Natural killer cell (primary cell): Measurements from ENCODE around the gene RAB5IF. TPM values are rescaled to one million over a fixed set of nuclear protein-coding genes. Genes with fewer than 3 reads are reported as not detected.

Source experiments
- ATAC-seq, 3 donors: fragments of 150-1000 bp in 2 of 3; fragments of 200-7000 bp in 1 of 3; cut with Tn5 transposase; 1 replicate in 1 of 3; 2 replicates in 2 of 3; pipeline ENCODE4 v1.10.0; 2021; ENCODE audit warnings: mild to moderate bottlenecking in 2 of 3, moderate library complexity in 2 of 3
- DNase-seq, 2 donors: peaks; one replicate each; pipeline versions ENCODE4 v3.0.0 to v3.0.0-alpha.2; 2013 to 2021; ENCODE audit warnings: mixed read lengths in 1 of 2
- H3K27ac ChIP-seq: one replicate; pipeline ENCODE4 v1.5.1; 2013; ENCODE audit warnings: mild to moderate bottlenecking, low read length
- H3K27me3 ChIP-seq: one replicate; pipeline ENCODE4 v1.6.1; 2013; ENCODE audit warnings: low read length; ENCODE audit not compliant: control insufficient read depth, insufficient read depth
- H3K36me3 ChIP-seq: one replicate; pipeline ENCODE4 v1.6.1; 2013; ENCODE audit warnings: low read length; ENCODE audit not compliant: control insufficient read depth, insufficient read depth
- H3K4me1 ChIP-seq: one replicate; pipeline ENCODE4 v1.6.1; 2013; ENCODE audit warnings: low read length; ENCODE audit not compliant: control insufficient read depth, insufficient read depth
- H3K4me3 ChIP-seq: one replicate; pipeline ENCODE4 v1.5.1; 2013; ENCODE audit warnings: low read length
- H3K9me3 ChIP-seq: one replicate; pipeline ENCODE4 v1.6.1; 2013; ENCODE audit warnings: low read length; ENCODE audit not compliant: control insufficient read depth, insufficient read depth
- H3K27ac Mint-ChIP-seq, 2 donors: one replicate each; pipeline ENCODE4 v1.8.0; 2022; ENCODE audit warnings: mild to moderate bottlenecking in 2 of 2, mixed read lengths in 2 of 2, moderate library complexity in 1 of 2
- H3K27me3 Mint-ChIP-seq, 2 donors: one replicate each; pipeline ENCODE4 v1.8.0; 2022; ENCODE audit warnings: low read depth in 2 of 2, mixed read lengths in 2 of 2
- H3K36me3 Mint-ChIP-seq: one replicate; pipeline ENCODE4 v1.8.0; 2022; ENCODE audit warnings: mixed read lengths
- H3K4me1 Mint-ChIP-seq, 2 donors: one replicate each; pipeline ENCODE4 v1.8.0; 2022; ENCODE audit warnings: mixed read lengths in 2 of 2
- H3K4me3 Mint-ChIP-seq: one replicate; pipeline ENCODE4 v1.8.0; 2022; ENCODE audit warnings: mild to moderate bottlenecking, moderate library complexity, mixed read lengths
- H3K9me3 Mint-ChIP-seq, 2 donors: one replicate each; pipeline ENCODE4 v1.8.0; 2022; ENCODE audit warnings: mixed read lengths in 2 of 2
- WGBS: methylation state at CpG from one replicate; pipeline ENCODE4 v1.1.7; 2013; ENCODE audit warnings: missing lambda C conversion rate; ENCODE audit not compliant: insufficient coverage; 5-methylcytosine and 5-hydroxymethylcytosine counted together
- intact Hi-C: fragments of 100-400 bp; cut with micrococcal nuclease; formaldehyde crosslinking; loops from one replicate; pipeline ENCODE4 v1.14.2; 2022
- total RNA-seq, 4 donors: library from RNA; stranded (reverse); fragments of 120-200 nt in 1 of 4; gene quantifications; one replicate each; pipeline versions ENCODE4 v1.2.3 to v1.2.4, GENCODE V29; 2013 to 2022
- TF ChIP-seq, protein P1 (sequence below): fragments of 200-600 bp; IDR thresholded peaks from one replicate; pipeline ENCODE4 v1.8.0; 2022; ENCODE audit warnings: antibody characterized with exemption

Gene RAB5IF
- total RNA-seq, 3 donors from 2014 or later (not counting 1 experiment from before 2014, with no cell fraction given), result 158 to 265 (median 247) TPM

DNA sequence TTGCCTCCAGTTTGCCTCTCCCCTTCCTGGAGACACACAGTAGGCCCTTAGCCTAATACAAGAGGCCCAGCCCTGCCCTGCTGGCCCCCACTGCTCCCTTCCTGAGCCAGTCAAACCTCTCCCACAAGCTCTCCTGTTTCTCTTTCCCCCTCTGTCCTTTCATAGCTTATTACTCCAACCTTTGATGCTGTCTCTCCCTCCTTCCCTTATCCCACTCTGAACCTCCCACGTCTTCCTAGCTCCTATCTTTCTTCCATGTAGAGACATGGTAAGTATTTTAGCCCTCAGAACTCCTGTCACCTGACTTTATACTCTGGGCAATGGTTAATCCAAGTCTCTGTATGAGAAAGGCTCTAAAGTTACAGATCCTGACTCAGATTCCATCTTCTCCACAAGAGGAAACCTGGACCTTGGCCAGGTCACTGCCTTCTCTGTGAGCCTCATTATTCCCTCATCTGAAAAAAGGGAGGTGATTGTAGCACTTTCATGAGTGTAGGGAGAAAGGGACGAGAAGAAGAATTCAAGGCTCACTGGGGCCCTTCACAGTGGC lies 25.5 kb upstream of the RAB5IF start:
- TF ChIP-seq, protein P1, sequence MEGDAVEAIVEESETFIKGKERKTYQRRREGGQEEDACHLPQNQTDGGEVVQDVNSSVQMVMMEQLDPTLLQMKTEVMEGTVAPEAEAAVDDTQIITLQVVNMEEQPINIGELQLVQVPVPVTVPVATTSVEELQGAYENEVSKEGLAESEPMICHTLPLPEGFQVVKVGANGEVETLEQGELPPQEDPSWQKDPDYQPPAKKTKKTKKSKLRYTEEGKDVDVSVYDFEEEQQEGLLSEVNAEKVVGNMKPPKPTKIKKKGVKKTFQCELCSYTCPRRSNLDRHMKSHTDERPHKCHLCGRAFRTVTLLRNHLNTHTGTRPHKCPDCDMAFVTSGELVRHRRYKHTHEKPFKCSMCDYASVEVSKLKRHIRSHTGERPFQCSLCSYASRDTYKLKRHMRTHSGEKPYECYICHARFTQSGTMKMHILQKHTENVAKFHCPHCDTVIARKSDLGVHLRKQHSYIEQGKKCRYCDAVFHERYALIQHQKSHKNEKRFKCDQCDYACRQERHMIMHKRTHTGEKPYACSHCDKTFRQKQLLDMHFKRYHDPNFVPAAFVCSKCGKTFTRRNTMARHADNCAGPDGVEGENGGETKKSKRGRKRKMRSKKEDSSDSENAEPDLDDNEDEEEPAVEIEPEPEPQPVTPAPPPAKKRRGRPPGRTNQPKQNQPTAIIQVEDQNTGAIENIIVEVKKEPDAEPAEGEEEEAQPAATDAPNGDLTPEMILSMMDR, result no peak
- no peak for ATAC-seq
- Mint-ChIP-seq H3K9me3 (no peaks in the 10 kb centered on the region), H3K4me1 (peaks cover 8% of the 10 kb centered on the region in 2 donors), H3K27me3 (no peaks in the 10 kb centered on the region), H3K4me3 (peak overlapping the region; percentile 47), H3K36me3 (no peaks in the 10 kb centered on the region), H3K27ac (peak overlapping the region in 1 of 2 donors; percentile 21)
- Histone ChIP-seq H3K27ac (no peak overlapping the region), H3K36me3 (peaks cover 36% of the 10 kb centered on the region), H3K4me3 (no peak overlapping the region), H3K27me3 (no peaks in the 10 kb centered on the region), H3K9me3 (no peaks in the 10 kb centered on the region), H3K4me1 (peaks cover 7% of the 10 kb centered on the region)
- WGBS, result 97% methylated on average over 2 of the region's 2 CpGs
- intact Hi-C loops, result no loop called here
- DNase-seq, result no peak

DNA sequence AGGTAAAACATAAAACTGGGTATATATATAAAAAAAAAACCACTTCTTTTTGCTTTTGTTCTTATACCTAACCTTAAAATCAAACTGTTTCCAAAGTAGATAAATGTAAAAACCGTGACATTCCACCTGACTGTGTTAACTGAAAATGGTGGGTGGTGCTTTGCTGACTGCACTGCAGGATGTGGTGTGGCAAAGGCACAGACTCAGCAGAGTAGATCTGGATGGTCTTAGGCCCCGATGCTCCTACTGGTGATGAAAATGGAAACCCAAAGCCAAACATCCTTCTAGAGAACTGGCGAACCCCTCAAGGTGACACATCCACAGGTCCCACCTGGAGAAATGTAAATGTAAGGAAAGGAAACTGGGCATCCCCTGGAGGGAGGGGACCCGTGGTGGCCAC lies 23.3 kb upstream of the RAB5IF start:
- no peaks in the 10 kb centered on the region for H3K36me3 Mint-ChIP-seq
- no peak overlapping the region for H3K4me3 Mint-ChIP-seq
- no peak overlapping the region for H3K27ac ChIP-seq
- H3K4me1 ChIP-seq, result no peaks in the 10 kb centered on the region
- no peaks in the 10 kb centered on the region for H3K9me3 Mint-ChIP-seq
- H3K27me3 ChIP-seq, result no peaks in the 10 kb centered on the region
- peak; percentile 32 to 63 (median 37) for ATAC-seq
- peak in 1 of 2 donors; percentile 48 for DNase-seq
- peaks cover 0 to 3% of the 10 kb centered on the region in 2 donors for H3K4me1 Mint-ChIP-seq
- no peaks in the 10 kb centered on the region for H3K27me3 Mint-ChIP-seq
- H3K4me3 ChIP-seq, result no peak overlapping the region
- TF ChIP-seq, protein P1, result no peak
- 58% methylated on average over 3 of the region's 4 CpGs for WGBS
- peak overlapping the region; percentile 44 to 54 for H3K27ac Mint-ChIP-seq
- peaks cover 36% of the 10 kb centered on the region for H3K36me3 ChIP-seq
- intact Hi-C loops, result no loop called here
- H3K9me3 ChIP-seq, result no peaks in the 10 kb centered on the region

DNA sequence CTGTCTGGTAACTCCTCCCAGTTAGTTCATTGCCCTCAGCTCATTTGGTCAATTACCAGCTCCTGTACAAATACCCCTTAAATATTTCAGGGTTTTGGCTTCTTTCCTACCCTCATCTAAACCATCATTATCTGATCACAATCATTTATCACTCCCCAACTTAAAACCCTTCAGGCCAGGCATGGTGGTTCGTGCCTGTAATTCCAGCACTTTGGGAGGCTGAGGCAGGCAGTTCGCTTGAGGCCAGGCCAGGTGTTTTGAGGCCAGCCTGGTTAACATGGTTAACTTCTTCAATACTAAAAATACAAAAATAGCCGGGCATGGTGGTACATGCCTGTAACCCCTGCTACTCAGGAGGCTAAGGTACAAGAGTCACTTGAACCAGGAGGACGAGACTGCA lies 22.8 kb upstream of the RAB5IF start:
- WGBS, result 92% methylated on average over 4 of the region's 4 CpGs
- H3K27ac ChIP-seq, result no peak overlapping the region
- intact Hi-C loops, result no loop called here
- TF ChIP-seq, protein P1, result no peak
- DNase-seq (no peak), ATAC-seq (no peak)
- no peaks in the 10 kb centered on the region for H3K27me3 Mint-ChIP-seq
- peaks cover 0 to 5% of the 10 kb centered on the region in 2 donors for H3K4me1 Mint-ChIP-seq
- no peaks in the 10 kb centered on the region for H3K27me3 ChIP-seq
- H3K36me3 ChIP-seq, result peaks cover 36% of the 10 kb centered on the region
- H3K4me3 ChIP-seq, result no peak overlapping the region
- H3K36me3 Mint-ChIP-seq, result no peaks in the 10 kb centered on the region
- no peaks in the 10 kb centered on the region for H3K4me1 ChIP-seq
- peak overlapping the region; percentile 44 to 54 for H3K27ac Mint-ChIP-seq
- no peaks in the 10 kb centered on the region for H3K9me3 ChIP-seq
- H3K9me3 Mint-ChIP-seq, result no peaks in the 10 kb centered on the region
- H3K4me3 Mint-ChIP-seq, result no peak overlapping the region

DNA sequence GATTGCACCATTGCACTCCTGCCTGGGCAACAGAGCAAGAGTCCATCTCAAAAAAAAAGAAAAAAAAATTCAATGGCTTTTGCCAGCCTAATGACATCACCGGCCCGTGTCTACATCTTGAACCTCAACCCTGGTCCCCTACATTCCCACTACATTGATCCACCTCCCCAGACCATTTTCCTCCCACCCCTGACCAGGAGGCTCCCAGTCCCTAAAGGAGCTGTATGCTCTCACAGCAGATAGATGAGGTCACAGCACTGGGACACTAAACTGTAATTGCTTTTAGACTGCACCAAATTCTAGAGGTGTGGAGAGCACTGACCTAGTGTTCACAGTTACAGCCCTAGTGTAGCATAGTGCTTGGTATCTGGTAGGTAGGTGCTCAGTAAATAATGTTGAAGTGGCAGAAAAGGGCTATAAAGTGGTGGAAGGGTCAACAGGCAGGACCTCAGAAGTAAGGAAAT lies 21.5 kb upstream of the RAB5IF start:
- Mint-ChIP-seq H3K27me3 (no peaks in the 10 kb centered on the region), H3K27ac (peak overlapping the region in 1 of 2 donors; percentile 26), H3K36me3 (no peaks in the 10 kb centered on the region), H3K4me1 (peaks cover 0 to 11% of the 10 kb centered on the region in 2 donors), H3K4me3 (no peak overlapping the region), H3K9me3 (no peaks in the 10 kb centered on the region)
- H3K4me3 ChIP-seq, result no peak overlapping the region
- no peaks in the 10 kb centered on the region for H3K4me1 ChIP-seq
- 97% methylated on average over 2 of the region's 2 CpGs for WGBS
- H3K27ac ChIP-seq, result no peak overlapping the region
- TF ChIP-seq, protein P1, result no peak
- intact Hi-C loops, result no loop called here
- H3K9me3 ChIP-seq, result no peaks in the 10 kb centered on the region
- H3K36me3 ChIP-seq, result peaks cover 28% of the 10 kb centered on the region
- H3K27me3 ChIP-seq, result no peaks in the 10 kb centered on the region
- DNase-seq (no peak), ATAC-seq (no peak)
